Activated naive CD8-positive, alpha-beta T cell treated with anti-CD3 and anti-CD28 coated beads, Interleukin-2, amount 50 U/mL, for 24 hours (primary cell): ENCODE data around the gene GNA15.
"Not testable (repeated sequence)": the region's sequence is repeated elsewhere in the genome, so short reads cannot be mapped to it uniquely, and the experiment has no call there.

Source experiments
- ATAC-seq: fragments of 150-1000 bp; cut with Tn5 transposase; one replicate; pipeline ENCODE4 v1.10.0; 2021
- DNase-seq: peaks from one replicate; pipeline ENCODE4 v3.0.0; 2021
- H3K27ac Mint-ChIP-seq: one replicate; pipeline ENCODE4 v1.8.0; 2021; ENCODE audit warnings: mild to moderate bottlenecking, mixed read lengths
- H3K27me3 Mint-ChIP-seq: one replicate; pipeline ENCODE4 v1.8.0; 2021; ENCODE audit warnings: mixed read lengths
- H3K36me3 Mint-ChIP-seq: one replicate; pipeline ENCODE4 v1.8.0; 2021; ENCODE audit warnings: low read depth, mixed read lengths
- H3K4me1 Mint-ChIP-seq: one replicate; pipeline ENCODE4 v1.8.0; 2021; ENCODE audit warnings: mixed read lengths
- H3K4me3 Mint-ChIP-seq: one replicate; pipeline ENCODE4 v1.8.0; 2021; ENCODE audit warnings: mild to moderate bottlenecking, moderate library complexity, mixed read lengths
- H3K9me3 Mint-ChIP-seq: one replicate; pipeline ENCODE4 v1.8.0; 2021; ENCODE audit warnings: mixed read lengths

The GNA15 gene

DNA sequence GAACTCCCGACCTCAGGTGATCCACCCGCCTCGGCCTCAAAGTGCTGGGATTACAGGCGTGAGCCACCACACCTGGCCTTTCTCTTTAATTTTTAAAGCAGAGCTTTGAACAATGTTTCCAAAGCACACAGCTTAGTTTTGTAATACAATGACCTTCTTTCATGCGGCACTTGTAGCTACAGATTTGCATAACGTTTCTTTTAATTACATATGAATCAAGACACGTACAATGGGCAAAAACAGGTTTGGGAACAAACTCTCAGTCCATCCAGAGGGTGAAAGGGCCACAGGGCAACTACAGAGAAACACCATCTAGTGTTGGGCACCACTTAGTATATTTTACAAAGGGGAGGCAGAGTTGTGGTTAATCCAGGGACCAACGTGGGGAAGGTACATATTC lies 23.7 kb downstream of the GNA15 start:
- peaks cover 19% of the 10 kb centered on the region for H3K36me3 Mint-ChIP-seq

DNA sequence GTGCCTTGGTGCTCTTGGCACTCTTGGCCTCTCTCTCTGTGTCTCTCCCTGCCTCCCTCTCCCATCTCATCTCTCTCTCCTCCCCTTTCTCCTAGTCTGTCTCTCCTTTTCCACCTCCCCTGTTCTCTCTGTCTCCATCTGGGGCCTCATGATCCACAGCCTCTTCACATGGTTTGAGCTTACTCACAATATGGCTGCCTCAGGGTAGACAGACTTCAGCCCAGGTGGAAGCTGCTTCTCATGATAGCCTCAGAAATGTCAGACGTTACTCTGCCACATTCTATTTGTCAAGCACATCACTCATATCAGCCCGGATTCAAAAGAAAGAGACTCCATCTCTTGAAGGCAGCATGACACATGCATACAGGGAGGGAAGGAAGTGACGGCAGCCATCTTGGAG lies 24.4 kb downstream of the GNA15 start:
- DNase-seq (no peak), ATAC-seq (no peak)
- Mint-ChIP-seq H3K36me3 (peaks cover 17% of the 10 kb centered on the region), H3K27ac (no peak overlapping the region), H3K9me3 (peaks cover 4% of the 10 kb centered on the region), H3K27me3 (no peaks in the 10 kb centered on the region), H3K4me1 (peaks cover 19% of the 10 kb centered on the region), H3K4me3 (no peak overlapping the region)

More for the DNA sequence above, 23.7 kb downstream of the GNA15 start:
- Mint-ChIP-seq H3K27me3 (no peaks in the 10 kb centered on the region), H3K4me3 (no peak overlapping the region), H3K27ac (no peak overlapping the region), H3K9me3 (peaks cover 4% of the 10 kb centered on the region), H3K4me1 (peaks cover 17% of the 10 kb centered on the region)
- ATAC-seq (no peak), DNase-seq (no peak)

- peaks cover 24% of the 10 kb centered on the region for H3K4me1 Mint-ChIP-seq
- DNase-seq (no peak), ATAC-seq (no peak)
- no peaks in the 10 kb centered on the region for H3K27me3 Mint-ChIP-seq
- H3K4me3 Mint-ChIP-seq: no peak overlapping the region
- no peak overlapping the region for H3K27ac Mint-ChIP-seq
- peaks cover 17% of the 10 kb centered on the region for H3K36me3 Mint-ChIP-seq
- peaks cover 4% of the 10 kb centered on the region for H3K9me3 Mint-ChIP-seq
These were observed 25.6 kb downstream of the GNA15 start for GRCh38 chr19:3161453-3161852.

GRCh38 chr19:3162418-3163229 lies 26.8 kb downstream of the GNA15 start:
- peaks cover 4% of the 10 kb centered on the region for H3K9me3 Mint-ChIP-seq
- ATAC-seq (no peak), DNase-seq (no peak)
- peaks cover 24% of the 10 kb centered on the region for H3K4me1 Mint-ChIP-seq
- peaks cover 16% of the 10 kb centered on the region for H3K36me3 Mint-ChIP-seq
- H3K27me3 Mint-ChIP-seq: no peaks in the 10 kb centered on the region
- no peak overlapping the region for H3K4me3 Mint-ChIP-seq
- no peak overlapping the region for H3K27ac Mint-ChIP-seq

DNA sequence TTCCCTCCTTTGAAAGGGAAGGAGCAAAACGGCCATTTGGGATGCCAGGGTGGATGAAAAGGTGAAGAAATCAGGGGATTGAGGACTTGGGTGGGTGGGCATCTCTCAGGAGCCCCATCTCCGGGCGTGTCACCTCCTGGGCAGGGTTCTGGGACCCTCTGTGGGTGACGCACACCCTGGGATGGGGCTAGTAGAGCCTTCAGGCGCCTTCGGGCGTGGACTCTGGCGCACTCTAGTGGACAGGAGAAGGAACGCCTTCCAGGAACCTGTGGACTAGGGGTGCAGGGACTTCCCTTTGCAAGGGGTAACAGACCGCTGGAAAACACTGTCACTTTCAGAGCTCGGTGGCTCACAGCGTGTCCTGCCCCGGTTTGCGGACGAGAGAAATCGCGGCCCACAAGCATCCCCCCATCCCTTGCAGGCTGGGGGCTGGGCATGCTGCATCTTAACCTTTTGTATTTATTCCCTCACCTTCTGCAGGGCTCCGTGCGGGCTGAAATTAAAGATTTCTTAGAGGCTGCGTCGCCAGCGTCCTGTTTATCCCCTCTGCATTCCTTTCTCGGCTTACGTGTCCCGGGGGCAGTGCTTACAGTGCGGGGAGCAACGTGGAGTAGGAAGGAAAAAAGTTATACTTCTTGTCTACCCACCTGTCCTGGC lies 27.5 kb downstream of the GNA15 start:
- peaks cover 24% of the 10 kb centered on the region for H3K4me1 Mint-ChIP-seq
- no peak overlapping the region for H3K4me3 Mint-ChIP-seq
- no peak overlapping the region for H3K27ac Mint-ChIP-seq
- H3K9me3 Mint-ChIP-seq: peaks cover 4% of the 10 kb centered on the region
- DNase-seq (peak; percentile 78), ATAC-seq (peak; percentile 88)
- H3K27me3 Mint-ChIP-seq: no peaks in the 10 kb centered on the region
- peaks cover 14% of the 10 kb centered on the region for H3K36me3 Mint-ChIP-seq

- no peak for ATAC-seq
- H3K27me3 Mint-ChIP-seq: no peaks in the 10 kb centered on the region
- peaks cover 4% of the 10 kb centered on the region for H3K9me3 Mint-ChIP-seq
- DNase-seq: no peak
- H3K4me1 Mint-ChIP-seq: peaks cover 24% of the 10 kb centered on the region
- no peak overlapping the region for H3K27ac Mint-ChIP-seq
- peaks cover 10% of the 10 kb centered on the region for H3K36me3 Mint-ChIP-seq
- H3K4me3 Mint-ChIP-seq: no peak overlapping the region
These were observed 28.1 kb downstream of the GNA15 start for GRCh38 chr19:3163943-3164342.

DNA sequence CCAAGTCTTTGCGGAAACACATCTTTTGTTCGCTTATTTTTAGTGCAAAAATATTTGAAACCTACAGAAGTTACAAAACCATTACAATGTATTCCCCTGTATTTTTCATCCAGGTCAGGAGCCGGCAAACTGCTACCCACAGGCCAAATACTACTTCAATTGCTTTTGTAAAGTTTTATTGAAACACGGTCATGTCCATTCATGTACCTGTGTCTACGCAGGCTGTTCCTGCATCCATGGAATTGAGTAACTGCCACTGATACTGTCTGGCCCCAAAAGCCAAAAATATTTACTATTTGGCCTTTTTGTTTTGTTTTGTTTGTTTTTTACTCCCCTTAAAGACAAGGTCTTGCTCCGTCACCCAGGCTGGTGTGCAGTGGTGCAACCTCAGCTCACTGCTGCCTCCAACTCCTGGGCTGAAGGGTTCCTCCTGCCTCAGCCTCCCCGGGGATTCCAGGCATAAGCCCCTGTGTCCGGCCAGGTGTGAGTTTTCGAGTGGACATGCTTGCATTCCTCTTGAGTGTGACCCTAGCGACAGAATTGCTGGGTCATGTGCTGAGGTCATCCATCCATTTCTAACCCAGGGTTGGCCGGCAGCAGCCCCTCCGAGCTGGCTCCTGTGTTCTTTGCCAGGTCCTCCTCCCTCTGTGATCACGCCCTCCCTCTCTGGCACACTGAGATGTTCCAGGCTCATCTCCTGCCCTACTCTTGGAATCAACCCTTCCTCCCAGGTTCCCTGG lies 31.9 kb downstream of the GNA15 start:
- no peaks in the 10 kb centered on the region for H3K27me3 Mint-ChIP-seq
- H3K36me3 Mint-ChIP-seq: no peaks in the 10 kb centered on the region
- DNase-seq (no peak), ATAC-seq (no peak)
- H3K4me3 Mint-ChIP-seq: no peak overlapping the region
- H3K9me3 Mint-ChIP-seq: no peaks in the 10 kb centered on the region
- H3K27ac Mint-ChIP-seq: no peak overlapping the region
- peaks cover 23% of the 10 kb centered on the region for H3K4me1 Mint-ChIP-seq

DNA sequence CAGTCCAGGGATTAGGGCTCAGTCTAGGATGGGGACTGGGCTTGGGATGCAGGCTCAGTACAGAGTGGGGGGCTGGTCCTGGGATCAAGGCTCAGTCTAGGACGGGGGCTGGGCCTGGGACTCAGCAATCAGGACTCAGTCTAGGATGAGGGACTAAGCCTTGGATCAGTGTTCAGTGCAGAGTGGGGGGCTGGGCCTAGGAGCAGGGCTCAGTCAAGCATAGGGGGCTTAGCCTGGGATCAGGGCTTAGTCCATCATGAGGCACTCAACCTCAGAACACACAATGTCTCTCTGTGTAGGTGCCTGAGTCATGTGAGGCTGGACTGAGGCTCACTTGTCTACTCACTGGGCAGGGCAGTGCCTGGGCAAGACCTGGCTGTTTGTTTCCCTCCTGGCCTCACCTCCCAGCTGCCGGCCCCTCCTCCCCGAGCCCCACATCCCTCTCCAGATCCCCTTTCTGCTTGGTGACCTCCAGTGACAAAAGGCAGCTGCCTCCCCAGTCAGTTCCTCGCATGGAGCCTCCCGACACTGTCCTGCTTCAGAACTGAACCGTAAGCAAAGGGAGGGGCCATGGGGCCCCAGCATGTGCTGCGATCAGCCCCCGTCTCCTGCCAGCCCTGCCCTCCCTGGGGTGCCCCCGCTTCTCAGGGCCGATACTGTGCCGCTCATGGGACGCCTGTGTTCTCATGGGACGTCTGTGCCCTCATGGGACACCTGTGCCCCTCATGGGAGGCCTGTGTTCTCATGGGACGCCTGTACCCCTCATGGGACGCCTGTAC lies 36.2 kb downstream of the GNA15 start:
- H3K4me1 Mint-ChIP-seq: peaks cover 22% of the 10 kb centered on the region
- no peaks in the 10 kb centered on the region for H3K27me3 Mint-ChIP-seq
- no peak overlapping the region for H3K4me3 Mint-ChIP-seq
- H3K9me3 Mint-ChIP-seq: no peaks in the 10 kb centered on the region
- H3K27ac Mint-ChIP-seq: peak overlapping the region; percentile 46
- H3K36me3 Mint-ChIP-seq: no peaks in the 10 kb centered on the region
- DNase-seq: no peak
- ATAC-seq: peak; percentile 36

DNA sequence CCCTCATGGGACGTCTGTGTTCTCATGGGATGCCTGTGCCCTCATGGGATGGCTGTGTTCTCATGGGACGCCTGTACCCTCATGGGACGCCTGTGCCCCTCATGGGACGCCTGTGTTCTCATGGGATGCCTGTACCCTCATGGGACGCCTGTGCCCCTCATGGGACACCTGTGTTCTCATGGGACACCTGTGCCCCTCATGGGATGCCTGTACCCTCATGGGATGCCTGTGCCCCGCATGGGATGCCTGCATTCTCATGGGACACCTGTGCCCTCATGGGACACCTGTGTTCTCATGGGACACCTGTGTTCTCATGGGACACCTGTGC lies 36.8 kb downstream of the GNA15 start:
- not testable (repeated sequence) for H3K27me3 Mint-ChIP-seq, DNase-seq, ATAC-seq, H3K36me3 Mint-ChIP-seq, H3K4me3 Mint-ChIP-seq, H3K9me3 Mint-ChIP-seq
- Mint-ChIP-seq H3K27ac (peak overlapping the region; percentile 46), H3K4me1 (peaks cover 25% of the 10 kb centered on the region)

GRCh38 chr19:3175781-3176714 lies 40.2 kb downstream of the GNA15 start:
- Mint-ChIP-seq H3K9me3 (no peaks in the 10 kb centered on the region), H3K36me3 (peaks cover 13% of the 10 kb centered on the region), H3K27me3 (no peaks in the 10 kb centered on the region), H3K4me3 (no peak overlapping the region), H3K27ac (peak overlapping the region; percentile 3), H3K4me1 (peaks cover 24% of the 10 kb centered on the region)
- ATAC-seq (no peak), DNase-seq (no peak)

DNA sequence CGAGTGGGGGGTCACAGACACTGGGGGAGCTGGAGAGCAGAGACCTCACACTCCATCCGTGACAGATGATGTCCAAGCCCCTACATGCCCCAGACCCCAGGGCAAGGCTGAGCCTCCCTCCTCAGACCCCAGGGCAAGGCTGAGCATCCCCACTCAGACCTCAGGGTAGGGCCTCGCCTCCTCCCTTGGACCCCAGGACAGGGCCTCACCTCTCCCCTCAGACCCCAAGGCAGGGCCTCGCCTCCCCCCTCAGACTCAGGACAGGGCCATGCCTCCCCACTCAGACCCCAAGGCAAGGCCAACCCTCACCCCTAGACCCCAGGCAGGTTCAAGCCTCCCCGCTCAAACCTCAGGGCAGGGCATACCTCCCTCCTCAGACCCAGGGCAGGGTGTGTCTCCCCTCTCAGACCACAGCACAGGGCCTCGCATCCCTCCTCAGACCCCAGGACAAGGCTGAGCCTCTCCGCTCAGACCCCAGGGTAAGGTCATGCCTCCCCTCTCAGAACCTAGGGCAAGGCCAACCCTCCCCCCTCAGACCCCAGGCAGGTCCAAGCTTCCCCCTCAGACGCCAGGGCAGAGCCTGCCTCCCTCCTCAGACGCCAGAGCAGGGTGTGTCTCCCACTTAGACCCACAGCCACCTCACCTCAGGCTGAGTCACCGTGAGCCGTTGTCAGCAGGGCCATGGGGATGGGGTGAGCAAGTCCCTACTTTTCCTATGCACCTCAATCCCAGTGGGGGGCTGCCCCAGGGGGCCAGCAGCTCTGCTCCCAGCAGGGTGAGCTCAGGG lies 41.1 kb downstream of the GNA15 start:
- Mint-ChIP-seq H3K36me3 (peaks cover 16% of the 10 kb centered on the region), H3K9me3 (no peaks in the 10 kb centered on the region), H3K27me3 (no peaks in the 10 kb centered on the region), H3K27ac (peak overlapping the region; percentile 79), H3K4me3 (peak overlapping the region; percentile 64), H3K4me1 (peaks cover 27% of the 10 kb centered on the region)
- peak; percentile 76 for ATAC-seq
- peak; percentile 74 for DNase-seq

GRCh38 chr19:3178377-3178972 lies 42.6 kb downstream of the GNA15 start, which contains the start of gene S1PR4:
TSS of gene S1PR4 (plus strand) at chr19:3178769. CDS start at chr19:3178793, 24 bp downstream.
- H3K36me3 Mint-ChIP-seq: peaks cover 20% of the 10 kb centered on the region
- H3K9me3 Mint-ChIP-seq: no peaks in the 10 kb centered on the region
- DNase-seq (peak; percentile 70), ATAC-seq (peak; percentile 67)
- H3K27ac Mint-ChIP-seq: peak within 1 kb of the TSS; percentile 95
- H3K4me3 Mint-ChIP-seq: peak within 1 kb of the TSS; percentile 92
- H3K4me1 Mint-ChIP-seq: peaks cover 38% of the 10 kb centered on the region
- no peaks in the 10 kb centered on the region for H3K27me3 Mint-ChIP-seq
